Activated CD8-positive, alpha-beta memory T cell treated with anti-CD3 and anti-CD28 coated beads for 24 hours (primary cell): ENCODE data around the gene PNRC1.
"Not testable (repeated sequence)": the region's sequence is repeated elsewhere in the genome, so short reads cannot be mapped to it uniquely, and the experiment has no call there.

Experiments
- DNase-seq: peaks from one replicate; pipeline ENCODE4 v3.0.0-alpha.2; 2020

The PNRC1 gene

GRCh38 chr6:89116702-89117101 lies 36.2 kb downstream of the PNRC1 start:
- no peak for DNase-seq

GRCh38 chr6:89117211-89118108 lies 36.9 kb downstream of the PNRC1 start, which contains the start of gene SRSF12:
SRSF12 (minus strand) TSS chr6:89118071; CDS start chr6:89117887, 184 bp downstream.
- peak; percentile 79 for DNase-seq

DNA sequence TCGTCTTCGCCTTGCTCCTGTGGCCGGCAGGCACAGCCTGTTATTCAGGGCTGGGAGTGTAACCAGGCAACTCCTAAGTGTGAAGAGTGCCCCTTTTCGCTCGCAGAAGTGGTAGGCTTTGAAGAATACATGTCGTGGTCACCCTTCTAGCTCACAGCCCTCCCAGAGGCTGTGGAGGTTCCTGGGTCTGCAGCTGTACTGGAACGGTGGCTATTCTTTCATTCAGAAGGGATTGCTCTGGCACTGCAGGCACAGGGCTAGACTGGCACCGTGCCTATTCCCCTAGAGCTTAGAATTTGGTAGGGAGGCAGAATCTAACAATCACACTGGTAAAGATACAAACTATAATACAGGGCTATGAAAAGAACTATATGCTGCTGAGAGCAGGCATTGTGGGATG lies 38.4 kb downstream of the PNRC1 start:
- DNase-seq, result no peak

- DNase-seq, result no peak
Observed at GRCh38 chr6:89120371-89120770, 39.8 kb downstream of the PNRC1 start.

DNA sequence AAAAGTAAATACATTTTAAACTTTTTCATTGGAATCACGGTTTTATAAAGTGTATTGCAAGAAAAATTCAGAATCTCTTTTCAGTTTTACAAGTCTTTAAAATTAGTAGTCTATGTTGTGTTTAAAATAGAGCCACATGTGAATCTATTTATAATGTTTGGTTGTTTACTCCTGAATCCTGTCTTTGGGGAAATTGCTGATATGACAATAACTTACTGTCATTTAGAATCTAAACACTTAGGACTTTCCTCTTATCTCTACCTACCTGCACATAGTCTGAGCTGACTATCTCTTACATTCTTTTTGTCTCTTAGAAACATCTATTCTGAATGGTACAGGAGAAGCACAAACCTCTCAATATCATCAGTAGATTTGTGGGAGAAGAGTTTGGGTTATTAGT lies 41.4 kb downstream of the PNRC1 start:
- no peak for DNase-seq

DNA sequence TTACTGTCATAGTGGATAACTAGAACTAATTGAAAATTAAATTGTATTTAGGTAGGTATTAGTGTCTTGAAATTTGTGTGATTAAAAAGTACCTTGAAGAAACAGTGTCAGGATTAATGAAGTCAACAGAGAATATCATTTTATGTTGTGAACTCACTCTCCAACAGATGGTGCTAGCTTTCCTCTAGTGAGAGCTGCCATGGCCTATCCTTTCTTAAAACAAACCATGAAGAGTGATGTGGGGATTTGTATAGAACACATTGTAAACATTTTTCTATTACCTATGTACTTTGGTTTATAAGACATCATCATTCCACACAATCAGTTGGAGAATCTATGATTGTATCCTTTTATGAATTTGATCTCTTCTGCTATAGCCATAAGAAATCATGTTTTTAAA lies 42.1 kb downstream of the PNRC1 start:
- no peak for DNase-seq

DNA sequence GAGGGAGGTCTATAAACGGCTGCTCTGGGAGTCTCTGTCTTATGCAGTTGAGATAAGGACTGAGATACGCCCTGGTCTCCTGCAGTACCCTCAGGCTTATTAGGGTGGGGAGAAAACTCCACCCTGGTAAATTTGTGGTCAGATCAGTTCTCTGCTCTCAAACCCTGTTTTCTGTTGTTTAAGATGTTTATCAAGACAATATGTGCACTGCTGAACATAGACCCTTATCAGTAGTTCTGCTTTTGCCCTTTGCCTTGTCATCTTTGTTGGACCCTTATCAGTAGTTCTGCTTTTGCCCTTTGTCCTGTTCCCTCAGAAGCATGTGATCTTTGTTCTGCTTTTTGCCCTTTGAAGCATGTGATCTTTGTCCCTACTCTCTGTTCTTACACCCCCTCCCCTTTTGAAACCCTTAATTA lies 47.7 kb downstream of the PNRC1 start:
- DNase-seq, result not testable (repeated sequence)

GRCh38 chr6:89131599-89131998 lies 51.0 kb downstream of the PNRC1 start:
- DNase-seq, result no peak

DNA sequence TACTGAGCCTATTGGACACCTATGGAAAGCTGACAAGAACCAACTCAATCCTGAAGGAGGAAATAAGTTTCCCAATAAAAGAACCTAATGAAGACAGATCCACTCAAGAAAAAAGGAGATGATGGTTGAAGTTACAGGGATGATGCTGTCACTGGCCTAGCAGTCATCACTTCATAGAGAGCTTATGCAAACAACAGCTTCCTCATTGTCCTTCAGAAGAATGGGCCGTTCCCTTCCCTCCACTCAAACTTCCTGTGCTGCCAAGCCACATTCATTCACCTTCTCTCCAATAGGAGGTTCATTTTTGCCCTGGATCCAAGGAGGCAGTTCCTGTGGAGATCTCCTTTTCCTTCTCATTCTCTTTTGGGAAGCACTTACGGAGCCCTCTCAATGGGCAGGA lies 51.5 kb downstream of the PNRC1 start:
- no peak for DNase-seq

- DNase-seq, result no peak
Observed at GRCh38 chr6:89133981-89134380, 53.4 kb downstream of the PNRC1 start.

GRCh38 chr6:89134723-89135122 lies 54.2 kb downstream of the PNRC1 start:
- DNase-seq, result no peak
